Esophagus (tissue), 2 donors: Measurements from ENCODE around the gene NRSN2. TPM values are rescaled to one million over a fixed set of nuclear protein-coding genes. Genes with fewer than 3 reads are reported as not detected.
"Not testable (repeated sequence)": the region's sequence is repeated elsewhere in the genome, so short reads cannot be mapped to it uniquely, and the experiment has no call there.

Experiments
- H3K27ac ChIP-seq, 2 donors: one replicate each; pipeline ENCODE4 v1.5.1; 2013; ENCODE audit warnings: low read depth in 2 of 2, mild to moderate bottlenecking in 2 of 2, inconsistent platforms in 1 of 2, low read length in 1 of 2, moderate library complexity in 1 of 2
- H3K27me3 ChIP-seq, 2 donors: one replicate each; pipeline ENCODE4 v1.6.1; 2013; ENCODE audit warnings: low read length in 2 of 2, control low read depth in 1 of 2, mild to moderate bottlenecking in 1 of 2; ENCODE audit not compliant: insufficient read depth in 2 of 2, control insufficient read depth in 1 of 2
- H3K36me3 ChIP-seq, 2 donors: one replicate each; pipeline ENCODE4 v1.6.1; 2013; ENCODE audit warnings: low read length in 1 of 2; ENCODE audit not compliant: control insufficient read depth in 2 of 2, insufficient read depth in 2 of 2
- H3K4me1 ChIP-seq, 2 donors: one replicate each; pipeline ENCODE4 v1.6.1; 2013; ENCODE audit warnings: low read length in 1 of 2; ENCODE audit not compliant: control insufficient read depth in 2 of 2, insufficient read depth in 2 of 2
- H3K4me3 ChIP-seq, 2 donors: one replicate each; pipeline ENCODE4 v1.5.1; 2013; ENCODE audit warnings: low read length in 2 of 2, mild to moderate bottlenecking in 2 of 2, low read depth in 1 of 2, moderate library complexity in 1 of 2
- H3K9me3 ChIP-seq, 2 donors: one replicate each; pipeline ENCODE4 v1.6.1; 2013; ENCODE audit warnings: mild to moderate bottlenecking in 2 of 2, low read depth in 1 of 2, low read length in 1 of 2, moderate library complexity in 1 of 2; ENCODE audit not compliant: control insufficient read depth in 2 of 2, insufficient read depth in 1 of 2
- WGBS, 2 donors: extraction: QIAGEN DNeasy Blood & Tissue Kit; methylation state at CpG; one replicate each; pipeline ENCODE4 v1.1.7; 2013; 5-methylcytosine and 5-hydroxymethylcytosine counted together
- polyA plus RNA-seq, 2 donors: library from polyadenylated mRNA; stranded (reverse); fragments of 200-250 nt; gene quantifications; one replicate each; pipeline ENCODE4 v1.2.3, GENCODE V29; 2013
- donor health status: healthy with polysubstance abuse.
- donor health status: Bipolar disorder and iron deficiency.

The NRSN2 gene
- polyA plus RNA-seq, 2 donors, result 6.0 to 6.1 TPM

DNA sequence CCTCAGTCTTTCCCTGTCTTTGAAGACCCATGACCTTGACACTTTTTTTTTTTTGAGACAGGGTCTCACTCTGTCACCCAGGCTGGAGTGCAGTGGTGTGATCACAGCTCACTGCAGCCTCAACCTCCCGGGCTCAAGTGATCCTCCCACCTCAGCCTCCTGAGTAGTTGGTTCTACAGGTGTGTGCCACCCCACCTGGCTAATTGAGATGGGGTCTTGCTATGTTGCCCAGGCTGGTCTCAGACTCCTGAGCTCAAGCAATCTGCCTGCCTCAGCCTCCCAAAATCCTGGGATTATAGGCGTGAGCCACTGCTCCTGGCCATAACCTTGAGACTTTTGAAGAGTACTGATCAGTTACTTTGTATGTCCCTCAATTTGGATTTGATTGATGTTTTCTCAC, 46.4 kb downstream of the NRSN2 start:
- not testable (repeated sequence) for H3K4me3 ChIP-seq, H3K4me1 ChIP-seq, H3K9me3 ChIP-seq, H3K27me3 ChIP-seq, H3K27ac ChIP-seq
- WGBS, 2 donors, result 95 to 97% methylated on average over 2 of the region's 2 CpGs
- H3K36me3 ChIP-seq, result peaks cover 14 to 22% of the 10 kb centered on the region in 2 donors

DNA sequence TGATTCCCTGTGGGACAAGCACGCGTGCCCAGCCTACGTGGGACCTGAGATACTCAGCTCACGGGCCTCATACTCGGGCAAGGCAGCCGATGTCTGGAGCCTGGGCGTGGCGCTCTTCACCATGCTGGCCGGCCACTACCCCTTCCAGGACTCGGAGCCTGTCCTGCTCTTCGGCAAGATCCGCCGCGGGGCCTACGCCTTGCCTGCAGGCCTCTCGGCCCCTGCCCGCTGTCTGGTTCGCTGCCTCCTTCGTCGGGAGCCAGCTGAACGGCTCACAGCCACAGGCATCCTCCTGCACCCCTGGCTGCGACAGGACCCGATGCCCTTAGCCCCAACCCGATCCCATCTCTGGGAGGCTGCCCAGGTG, 49.3 kb downstream of the NRSN2 start:
- H3K36me3 ChIP-seq, result peaks cover 6 to 16% of the 10 kb centered on the region in 2 donors
- H3K27ac ChIP-seq, result no peak overlapping the region
- no peaks in the 10 kb centered on the region for H3K4me1 ChIP-seq
- WGBS, 2 donors, result 92 to 96% methylated on average over 24 of the region's 24 CpGs
- no peaks in the 10 kb centered on the region for H3K9me3 ChIP-seq
- no peak overlapping the region for H3K4me3 ChIP-seq
- no peaks in the 10 kb centered on the region for H3K27me3 ChIP-seq

DNA sequence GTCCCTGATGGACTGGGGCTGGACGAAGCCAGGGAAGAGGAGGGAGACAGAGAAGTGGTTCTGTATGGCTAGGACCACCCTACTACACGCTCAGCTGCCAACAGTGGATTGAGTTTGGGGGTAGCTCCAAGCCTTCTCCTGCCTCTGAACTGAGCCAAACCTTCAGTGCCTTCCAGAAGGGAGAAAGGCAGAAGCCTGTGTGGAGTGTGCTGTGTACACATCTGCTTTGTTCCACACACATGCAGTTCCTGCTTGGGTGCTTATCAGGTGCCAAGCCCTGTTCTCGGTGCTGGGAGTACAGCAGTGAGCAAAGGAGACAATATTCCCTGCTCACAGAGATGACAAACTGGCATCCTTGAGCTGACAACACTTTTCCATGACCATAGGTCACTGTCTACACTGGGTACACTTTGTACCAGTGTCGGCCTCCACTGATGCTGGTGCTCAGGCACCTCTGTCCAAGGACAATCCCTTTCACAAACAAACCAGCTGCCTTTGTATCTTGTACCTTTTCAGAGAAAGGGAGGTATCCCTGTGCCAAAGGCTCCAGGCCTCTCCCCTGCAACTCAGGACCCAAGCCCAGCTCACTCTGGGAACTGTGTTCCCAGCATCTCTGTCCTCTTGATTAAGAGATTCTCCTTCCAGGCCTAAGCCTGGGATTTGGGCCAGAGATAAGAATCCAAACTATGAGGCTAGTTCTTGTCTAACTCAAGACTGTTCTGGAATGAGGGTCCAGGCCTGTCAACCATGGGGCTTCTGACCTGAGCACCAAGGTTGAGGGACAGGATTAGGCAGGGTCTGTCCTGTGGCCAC, 49.9 kb downstream of the NRSN2 start:
- Histone ChIP-seq H3K36me3 (peaks cover 6 to 14% of the 10 kb centered on the region in 2 donors), H3K9me3 (no peaks in the 10 kb centered on the region), H3K27me3 (no peaks in the 10 kb centered on the region), H3K4me3 (no peak overlapping the region), H3K4me1 (no peaks in the 10 kb centered on the region), H3K27ac (no peak overlapping the region)
- WGBS, 2 donors, result 79 to 89% methylated on average over 4 of the region's 4 CpGs

DNA sequence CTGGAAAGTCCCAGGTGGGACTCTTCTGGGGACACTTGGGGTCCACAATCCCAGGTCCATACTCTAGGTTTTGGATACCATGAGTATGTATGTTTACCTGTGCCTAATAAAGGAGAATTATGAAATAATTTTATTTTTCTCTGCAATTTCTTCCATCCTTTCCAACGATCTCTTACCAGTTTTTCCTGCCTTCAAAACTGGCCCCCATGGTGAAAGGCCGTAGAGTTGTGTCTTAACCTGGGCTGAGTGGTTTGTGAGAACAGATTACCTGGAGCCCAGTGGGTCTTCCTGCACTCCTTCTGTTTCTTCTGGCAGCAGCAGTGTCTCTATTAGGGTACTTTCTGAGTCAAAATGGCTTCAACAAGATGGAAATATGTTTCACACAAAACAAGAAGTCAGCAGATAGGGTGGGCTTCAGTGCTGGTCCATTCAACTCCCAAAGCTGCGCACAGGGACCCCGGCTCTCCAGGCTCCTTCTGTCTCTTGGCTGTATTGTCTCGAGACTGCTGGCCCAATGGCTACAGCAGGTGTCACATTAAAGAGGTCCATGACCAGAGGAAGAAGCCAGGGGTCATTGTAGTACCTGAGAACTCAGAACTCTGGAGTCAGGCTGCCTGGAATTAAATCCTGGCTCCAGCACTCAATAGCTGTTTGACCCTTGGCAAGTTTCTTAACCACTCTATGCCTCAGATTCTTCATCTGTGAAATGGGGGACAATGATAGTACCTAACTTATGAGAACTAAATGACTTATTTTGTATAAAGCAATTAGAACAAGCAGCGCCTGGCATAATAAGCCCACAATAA, 50.7 kb downstream of the NRSN2 start:
- no peak overlapping the region for H3K4me3 ChIP-seq
- peaks cover 6 to 14% of the 10 kb centered on the region in 2 donors for H3K36me3 ChIP-seq
- H3K27ac ChIP-seq, result no peak overlapping the region
- 84 to 90% methylated on average over 6 of the region's 6 CpGs for WGBS, 2 donors
- no peaks in the 10 kb centered on the region for H3K27me3 ChIP-seq
- no peaks in the 10 kb centered on the region for H3K4me1 ChIP-seq
- H3K9me3 ChIP-seq, result no peaks in the 10 kb centered on the region

DNA sequence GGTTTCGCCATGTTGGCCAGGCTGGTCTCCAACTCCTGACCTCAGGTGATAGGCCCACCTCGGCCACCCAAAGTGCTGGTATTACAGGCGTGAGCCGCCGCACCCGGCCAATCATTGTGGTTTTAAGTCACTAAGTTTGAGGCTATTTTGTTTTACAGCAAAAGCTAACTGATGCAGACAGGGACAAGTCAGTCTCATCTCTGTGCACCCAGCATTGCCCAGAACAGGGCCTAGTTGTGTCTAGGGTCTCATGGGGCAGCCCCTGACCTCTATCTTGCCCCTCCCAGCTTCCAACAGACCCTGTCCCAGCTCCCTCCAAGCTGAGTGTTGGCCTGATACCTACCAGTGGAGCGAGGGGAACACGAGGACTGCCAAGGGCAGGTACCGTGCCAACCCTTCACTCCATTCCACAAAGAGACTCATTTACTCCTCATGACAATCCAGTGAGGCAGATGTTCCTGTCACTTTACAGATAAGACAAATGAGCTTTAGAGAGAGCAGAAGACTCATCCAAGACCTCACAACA, 52.3 kb downstream of the NRSN2 start:
- Histone ChIP-seq H3K9me3 (peaks cover 0 to 2% of the 10 kb centered on the region in 2 donors), H3K27ac (no peak overlapping the region), H3K4me1 (no peaks in the 10 kb centered on the region), H3K27me3 (no peaks in the 10 kb centered on the region), H3K36me3 (peaks cover 6 to 14% of the 10 kb centered on the region in 2 donors), H3K4me3 (no peak overlapping the region)
- 90 to 96% methylated on average over 9 of the region's 9 CpGs for WGBS, 2 donors

DNA sequence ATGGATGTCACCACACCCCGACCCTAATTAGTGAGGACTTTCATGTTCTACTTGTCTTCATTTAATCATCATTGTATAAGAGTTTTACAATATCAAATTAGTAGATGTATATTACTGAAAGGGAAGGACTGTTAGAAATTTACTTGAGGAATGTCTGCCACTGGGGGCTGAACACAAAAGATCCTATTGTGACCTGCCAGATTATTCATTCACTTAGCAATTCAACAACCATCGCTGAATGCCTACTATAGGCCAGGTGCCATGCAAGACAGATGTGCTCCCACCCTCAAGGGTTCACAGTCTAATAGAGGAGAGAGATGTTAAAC, 53.2 kb downstream of the NRSN2 start:
- 51 to 69% methylated on average over 2 of the region's 2 CpGs for WGBS, 2 donors
- peaks cover 0 to 2% of the 10 kb centered on the region in 2 donors for H3K9me3 ChIP-seq
- H3K4me3 ChIP-seq, result no peak overlapping the region
- H3K4me1 ChIP-seq, result no peaks in the 10 kb centered on the region
- H3K27me3 ChIP-seq, result no peaks in the 10 kb centered on the region
- H3K36me3 ChIP-seq, result peaks cover 6 to 14% of the 10 kb centered on the region in 2 donors
- H3K27ac ChIP-seq, result no peak overlapping the region

DNA sequence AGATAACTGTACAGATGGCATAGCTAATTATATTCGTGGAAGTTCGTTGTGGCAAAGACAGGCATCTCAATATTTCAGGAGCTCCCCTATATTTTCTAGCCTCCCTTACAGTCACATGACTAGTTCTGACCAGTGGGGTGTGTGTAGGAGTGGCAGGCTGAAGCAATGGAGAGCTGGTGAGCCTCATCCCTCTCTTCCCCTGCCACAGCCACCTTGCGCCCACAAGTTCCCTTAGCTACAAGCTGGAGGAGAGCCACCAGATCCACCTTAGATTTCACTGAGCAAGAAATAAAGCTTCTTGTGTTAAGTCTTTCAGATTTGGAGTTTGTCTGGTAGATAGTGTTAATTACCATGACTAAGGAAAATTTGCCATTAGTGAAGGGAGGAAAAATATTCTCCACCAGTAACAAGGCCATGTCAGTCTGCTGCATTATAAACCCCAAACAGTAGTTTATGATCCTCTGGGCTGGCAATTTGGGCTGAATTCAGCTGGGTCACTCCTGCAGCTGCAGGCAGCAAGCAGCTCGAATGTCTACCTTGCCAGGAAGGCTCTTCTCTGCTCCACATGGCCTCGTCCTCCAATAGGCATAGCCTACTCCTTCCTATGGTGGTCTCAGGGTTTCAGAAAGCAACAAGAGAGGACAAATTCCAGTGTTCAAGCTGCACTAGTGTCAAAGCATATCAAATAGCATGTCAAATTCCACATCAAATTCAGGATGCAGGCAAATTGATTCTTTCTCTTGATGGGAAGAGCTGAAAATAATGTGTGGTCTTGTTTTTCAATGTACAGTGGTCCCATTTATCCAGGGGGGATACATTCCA, 53.8 kb downstream of the NRSN2 start:
- peaks cover 6 to 12% of the 10 kb centered on the region in 2 donors for H3K36me3 ChIP-seq
- H3K4me1 ChIP-seq, result no peaks in the 10 kb centered on the region
- H3K27me3 ChIP-seq, result no peaks in the 10 kb centered on the region
- no peak overlapping the region for H3K27ac ChIP-seq
- H3K9me3 ChIP-seq, result peaks cover 0 to 2% of the 10 kb centered on the region in 2 donors
- H3K4me3 ChIP-seq, result no peak overlapping the region
- WGBS, 2 donors, result 72 to 77% methylated on average over 5 of the region's 5 CpGs

DNA sequence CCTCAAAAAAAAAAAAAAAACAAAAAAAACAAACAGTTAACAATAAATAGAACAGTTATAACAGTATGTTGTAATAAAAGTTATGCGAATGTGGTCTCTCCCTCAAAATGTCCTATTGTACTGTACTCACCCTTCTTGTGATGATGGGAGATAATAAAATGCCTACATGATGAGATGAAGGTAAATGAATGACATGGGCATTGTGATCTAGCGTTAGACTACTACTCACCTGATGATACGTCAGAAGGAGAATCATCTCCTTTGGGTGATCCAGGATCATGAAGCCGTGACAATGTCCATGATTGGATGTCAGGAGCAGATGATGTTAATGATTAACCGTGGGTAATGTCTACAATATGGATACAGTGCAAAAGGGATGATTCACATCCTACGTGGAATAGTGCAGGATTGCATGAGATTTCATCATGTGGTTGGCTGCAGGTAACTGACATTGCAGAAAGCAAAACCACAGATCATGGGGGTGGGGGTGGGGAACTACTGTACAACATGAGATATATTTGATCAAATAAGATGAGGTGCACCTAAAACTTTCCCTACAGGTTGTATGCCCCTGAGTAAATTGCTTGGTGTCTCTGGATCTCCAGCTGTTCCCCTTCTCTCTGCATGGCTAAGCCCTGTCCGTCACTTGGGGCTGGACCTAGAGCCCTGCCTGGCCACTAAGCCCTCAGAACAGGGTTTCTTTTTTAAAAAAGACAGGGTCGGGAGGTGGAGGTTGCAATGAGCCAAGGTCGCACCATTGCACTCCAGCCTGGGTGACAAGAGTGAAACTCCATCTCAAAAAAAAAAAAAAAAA, 55.0 kb downstream of the NRSN2 start:
- H3K27ac ChIP-seq, result no peak overlapping the region

More for the DNA sequence above, 55.0 kb downstream of the NRSN2 start:
- Histone ChIP-seq H3K9me3 (peaks cover 0 to 2% of the 10 kb centered on the region in 2 donors), H3K36me3 (peaks cover 2 to 3% of the 10 kb centered on the region in 2 donors), H3K27me3 (no peaks in the 10 kb centered on the region), H3K4me1 (no peaks in the 10 kb centered on the region), H3K4me3 (no peak overlapping the region)
- 74 to 75% methylated on average over 9 of the region's 9 CpGs for WGBS, 2 donors
